Measurements from ENCODE around the gene EXOSC5.

EXOSC5 gene

DNA sequence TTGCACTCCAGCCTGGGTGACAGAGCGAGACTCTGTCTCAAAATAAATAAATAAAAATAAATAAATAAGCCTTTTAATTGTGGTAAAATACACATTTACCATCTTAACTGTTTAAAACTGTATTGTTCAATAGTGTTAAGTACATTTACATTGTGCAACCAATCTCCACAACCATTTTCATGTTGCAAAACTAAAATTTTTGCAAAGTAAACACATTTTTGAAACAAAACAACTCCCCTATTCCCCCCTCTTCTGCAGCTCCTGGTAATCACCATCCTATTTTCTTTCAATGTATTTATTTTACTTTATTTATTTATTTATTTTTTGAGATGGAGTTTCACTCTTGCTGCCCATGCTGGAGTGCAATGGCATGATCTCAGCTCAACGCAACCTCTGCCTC is 27.4 kb downstream of the EXOSC5 start:
- no peak for TF ChIP-seq CTCF (IDR thresholded peaks at IDR 0.05; ENCODE audit: borderline replicate concordance, insufficient read depth, low read depth, low read length)
- H3K4me3 ChIP-seq (ENCODE audit: low read depth, low read length) = no peak overlapping the region

- no peak for TF ChIP-seq CTCF (IDR thresholded peaks at IDR 0.05; ENCODE audit: borderline replicate concordance, insufficient read depth, low read depth, low read length)
- H3K4me3 ChIP-seq (ENCODE audit: low read depth, low read length) = no peak overlapping the region
Observed at GRCh38 chr19:41367848-41368301, 29.3 kb downstream of the EXOSC5 start.

DNA sequence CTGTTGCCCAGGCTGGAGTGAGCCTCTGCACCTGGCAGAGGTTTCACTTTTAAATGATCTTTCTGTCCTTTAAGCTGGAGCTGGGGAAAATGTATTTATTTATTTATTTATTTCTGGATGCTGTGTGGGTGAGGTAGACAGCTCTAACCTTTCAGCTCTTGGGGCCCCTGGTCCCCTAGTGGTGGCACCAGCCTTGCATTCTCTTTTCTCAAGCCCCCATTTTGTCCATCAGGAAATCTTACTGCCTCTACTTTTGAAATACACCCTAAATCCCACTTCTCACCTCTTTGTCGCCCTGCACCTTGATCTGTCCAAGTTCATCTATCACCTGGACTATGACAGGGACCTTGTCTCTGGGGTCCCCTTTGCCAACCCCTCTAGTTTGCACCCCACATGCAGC is 31.1 kb downstream of the EXOSC5 start:
- TF ChIP-seq CTCF (IDR thresholded peaks at IDR 0.05; ENCODE audit: borderline replicate concordance, insufficient read depth, low read depth, low read length) = peak; percentile 60
- H3K4me3 ChIP-seq (ENCODE audit: low read depth, low read length) = no peak overlapping the region

DNA sequence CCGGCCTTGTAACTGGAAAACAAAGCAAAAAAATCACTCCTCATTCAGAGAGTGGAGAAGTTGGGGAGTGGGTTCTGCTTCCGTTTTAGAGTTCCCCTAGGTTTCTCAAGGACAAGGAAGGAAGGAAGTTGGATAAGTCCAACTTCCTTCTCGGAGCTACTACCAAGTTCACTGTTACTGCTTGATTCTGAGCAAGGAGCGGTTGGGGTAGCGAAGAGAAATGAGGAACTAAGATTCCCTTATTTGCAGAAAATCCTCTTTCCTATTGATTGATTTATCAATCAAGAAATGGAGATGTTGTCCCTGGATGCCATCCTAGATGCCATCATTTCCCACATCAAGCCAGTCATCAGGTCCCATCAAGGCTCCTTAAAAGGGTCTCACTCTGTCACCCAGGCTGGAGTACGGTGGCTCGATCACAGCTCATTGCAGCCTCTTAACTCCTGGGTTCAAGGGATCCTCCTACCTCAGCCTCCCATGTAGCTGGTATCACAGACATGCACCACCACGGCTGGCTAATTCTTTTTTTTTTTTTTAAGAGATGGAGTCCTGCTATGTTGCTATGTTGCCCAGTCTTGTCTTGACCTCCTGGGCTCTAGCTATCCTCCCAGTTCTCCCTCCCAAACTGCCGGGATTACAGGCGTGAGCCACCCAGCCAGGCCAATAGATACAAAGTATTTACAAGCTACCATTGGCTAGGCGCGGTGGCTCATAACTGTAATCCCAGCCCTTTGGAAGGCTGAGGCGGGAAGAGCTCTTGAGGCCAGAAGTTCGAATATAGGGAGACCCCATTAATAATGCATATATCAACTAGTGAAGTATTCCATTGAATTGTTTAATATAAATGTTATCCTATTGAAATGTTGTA is 32.4 kb downstream of the EXOSC5 start:
- no peak for TF ChIP-seq CTCF (IDR thresholded peaks at IDR 0.05; ENCODE audit: borderline replicate concordance, insufficient read depth, low read depth, low read length)

GRCh38 chr19:41363753-41364523 is 33.2 kb downstream of the EXOSC5 start, which contains the start of gene B9D2:
B9D2 (minus strand) TSS chr19:41364149; CDS start chr19:41363519, 630 bp downstream.
- TF ChIP-seq CTCF (IDR thresholded peaks at IDR 0.05; ENCODE audit: borderline replicate concordance, insufficient read depth, low read depth, low read length) = no peak
- H3K4me3 ChIP-seq (ENCODE audit: low read depth, low read length) = peak within 1 kb of the TSS; percentile 83

More for the DNA sequence above, 32.4 kb downstream of the EXOSC5 start:
- peak overlapping the region; percentile 83 for H3K4me3 ChIP-seq (ENCODE audit: low read depth, low read length)

DNA sequence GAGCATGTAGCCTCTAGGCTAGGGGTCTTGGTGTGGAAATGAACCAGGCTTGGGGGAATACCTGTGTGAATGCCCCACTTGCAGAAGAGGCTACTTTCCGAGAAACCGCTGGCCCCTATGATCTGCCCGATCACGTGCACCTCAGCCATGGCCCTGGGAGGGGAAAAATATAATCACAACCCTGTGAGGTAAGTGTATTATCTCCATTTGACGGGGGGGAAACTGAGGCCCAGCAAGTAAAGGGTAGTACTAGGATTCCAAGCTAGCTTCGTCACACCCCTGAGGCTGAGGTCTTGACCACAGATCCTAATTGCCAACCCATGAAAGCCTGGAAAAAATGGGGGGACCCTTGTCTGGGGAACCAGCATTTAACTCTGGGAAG is 33.8 kb downstream of the EXOSC5 start:
- peak overlapping the region; percentile 83 for H3K4me3 ChIP-seq (ENCODE audit: low read depth, low read length)
- no peak for TF ChIP-seq CTCF (IDR thresholded peaks at IDR 0.05; ENCODE audit: borderline replicate concordance, insufficient read depth, low read depth, low read length)
